ENCODE results near the gene ITGB6. TPM values are rescaled to one million over a fixed set of nuclear protein-coding genes. Genes with fewer than 3 reads are reported as not detected.
A peak's percentile ranks its signal among the peaks of the same experiment; 100 is the strongest.

Gene ITGB6
- total RNA-seq, 1 donor = under 0.01 TPM

DNA sequence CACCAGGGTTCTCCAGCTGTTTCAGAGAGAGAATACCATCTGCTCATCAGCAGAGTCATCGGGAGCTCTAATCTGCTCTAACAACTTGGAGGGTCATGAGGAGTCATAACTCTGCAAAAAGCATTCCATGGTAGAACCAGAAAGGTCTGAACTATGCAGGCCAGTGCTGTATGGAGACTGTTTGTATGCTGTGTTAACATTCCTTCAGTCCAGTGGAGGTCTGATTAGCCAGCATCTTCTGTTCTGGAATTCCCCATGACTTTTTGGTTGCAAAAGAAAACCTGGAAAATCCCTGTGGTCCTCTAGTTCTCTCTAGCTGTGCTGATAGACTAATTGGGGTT is 9.4 kb upstream of the ITGB6 start:
- no peaks in the 10 kb centered on the region for H3K79me2 ChIP-seq (ENCODE audit: insufficient read depth, low read length)
- H3K36me3 ChIP-seq (ENCODE audit: insufficient read depth, low read length) = no peaks in the 10 kb centered on the region
- no peak overlapping the region for H3K4me3 ChIP-seq (ENCODE audit: insufficient read depth, low read length)
- H3K27me3 ChIP-seq (ENCODE audit: insufficient read depth, low read length) = no peaks in the 10 kb centered on the region
- H4K20me1 ChIP-seq (ENCODE audit: insufficient read depth, low read length) = no peaks in the 10 kb centered on the region
- H3K27ac ChIP-seq (ENCODE audit: low read depth, low read length) = peak overlapping the region; percentile 82
- H3K9me3 ChIP-seq (ENCODE audit: low read depth, low read length) = no peaks in the 10 kb centered on the region
- DNase-seq (ENCODE audit: insufficient read length, low spot score, missing footprints) = peak; percentile 69
- no peak overlapping the region for H2AFZ ChIP-seq (ENCODE audit: low read length)
- no peak for TF ChIP-seq CTCF (IDR thresholded peaks at IDR 0.05; ENCODE audit: extremely low read depth, low read depth, low read length)
- H3K4me2 ChIP-seq (ENCODE audit: insufficient read depth, low read length) = peak overlapping the region; percentile 1
- peaks cover 61% of the 10 kb centered on the region for H3K4me1 ChIP-seq (ENCODE audit: insufficient read depth, low read length)

DNA sequence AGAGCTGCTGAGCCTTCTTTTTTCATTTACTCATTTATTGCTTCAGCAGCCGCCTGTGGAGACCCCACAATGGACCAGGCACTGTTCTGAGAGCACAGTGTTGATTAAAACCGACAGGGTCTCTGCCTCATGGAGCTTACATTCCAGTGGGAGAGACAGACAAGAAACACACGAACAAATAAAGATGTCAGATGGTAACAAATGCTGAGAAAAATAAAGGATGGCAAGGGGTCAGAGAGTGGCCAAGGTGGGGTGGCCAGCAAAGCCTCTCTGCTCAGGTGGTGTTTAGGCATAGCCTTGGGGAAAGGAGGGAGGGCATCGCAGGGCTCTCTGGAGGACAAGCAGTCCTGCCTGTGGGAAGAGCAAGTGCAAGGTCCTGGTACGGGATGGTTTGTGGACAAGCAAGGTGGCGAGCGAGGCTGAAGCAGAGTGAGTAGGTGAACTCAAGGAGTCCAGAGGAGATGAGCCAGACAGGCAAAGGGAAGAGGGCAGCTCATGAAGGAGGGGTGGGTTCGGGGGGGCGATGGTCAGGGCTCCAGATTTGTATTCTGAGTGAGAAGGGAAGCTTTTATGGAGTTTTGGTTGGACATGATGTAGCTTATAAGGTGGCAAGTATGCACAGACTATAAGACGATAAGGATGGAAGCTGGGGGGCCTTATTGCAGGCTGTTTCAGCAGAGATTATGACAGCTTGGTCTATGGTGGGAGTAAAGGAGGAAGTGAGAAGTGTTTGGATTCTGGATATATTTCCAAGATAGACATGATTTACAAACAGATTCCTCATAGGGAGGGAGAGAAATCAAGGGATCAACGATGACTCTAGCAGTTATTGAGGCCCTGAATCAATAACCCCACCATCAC is 8.8 kb upstream of the ITGB6 start:
- Histone ChIP-seq H3K4me1 (ENCODE audit: insufficient read depth, low read length) (peaks cover 56% of the 10 kb centered on the region), H3K79me2 (ENCODE audit: insufficient read depth, low read length) (no peaks in the 10 kb centered on the region), H3K27ac (ENCODE audit: low read depth, low read length) (peak overlapping the region; percentile 82), H3K4me3 (ENCODE audit: insufficient read depth, low read length) (no peak overlapping the region), H2AFZ (ENCODE audit: low read length) (peak overlapping the region; percentile 25), H3K36me3 (ENCODE audit: insufficient read depth, low read length) (no peaks in the 10 kb centered on the region), H4K20me1 (ENCODE audit: insufficient read depth, low read length) (no peaks in the 10 kb centered on the region), H3K9me3 (ENCODE audit: low read depth, low read length) (no peaks in the 10 kb centered on the region), H3K27me3 (ENCODE audit: insufficient read depth, low read length) (no peaks in the 10 kb centered on the region), H3K4me2 (ENCODE audit: insufficient read depth, low read length) (peak overlapping the region; percentile 3)
- DNase-seq (ENCODE audit: insufficient read length, low spot score, missing footprints) = no peak
- TF ChIP-seq CTCF (IDR thresholded peaks at IDR 0.05; ENCODE audit: extremely low read depth, low read depth, low read length) = peak; percentile 19

DNA sequence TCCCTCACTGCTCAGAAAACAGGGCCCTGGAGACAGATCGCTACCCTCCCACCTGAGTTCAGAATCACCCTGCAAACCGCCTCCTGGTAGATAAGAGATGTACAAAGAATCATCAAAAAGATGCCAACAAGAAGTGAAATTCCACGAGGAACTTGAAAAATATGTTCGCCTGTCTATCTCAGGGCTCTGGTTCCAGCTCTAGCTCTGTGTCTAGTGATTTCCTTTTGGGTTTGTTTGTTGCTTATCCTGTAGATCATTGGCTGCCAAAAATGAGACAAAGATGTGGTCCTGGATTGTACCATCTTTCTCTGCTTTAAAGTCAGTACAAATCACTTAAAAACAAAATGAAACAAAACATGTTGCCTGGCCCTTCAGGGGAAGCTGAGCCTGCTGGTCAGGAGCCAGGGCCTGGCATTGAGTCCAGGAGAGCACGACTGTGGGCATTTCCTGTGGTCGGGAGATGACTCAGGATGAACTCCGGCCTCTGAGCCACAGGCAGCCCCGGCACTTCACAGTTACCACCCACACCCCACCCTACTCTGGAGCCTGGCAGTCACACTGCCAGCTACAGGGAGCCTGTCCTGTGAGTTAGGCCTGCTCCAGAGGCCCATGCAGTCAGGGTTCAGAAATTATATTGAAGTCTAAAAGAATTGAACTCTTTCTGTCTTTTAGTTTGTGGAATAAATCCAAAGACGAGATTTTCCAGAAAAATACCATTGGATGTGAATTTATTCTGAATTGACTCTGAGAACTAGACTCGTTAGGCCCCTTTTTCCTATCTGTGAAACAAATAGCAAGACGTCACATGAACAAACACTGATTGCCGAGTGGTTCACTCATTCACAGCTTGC is 8.0 kb upstream of the ITGB6 start:
- Histone ChIP-seq H3K79me2 (ENCODE audit: insufficient read depth, low read length) (no peaks in the 10 kb centered on the region), H4K20me1 (ENCODE audit: insufficient read depth, low read length) (no peaks in the 10 kb centered on the region), H3K27me3 (ENCODE audit: insufficient read depth, low read length) (no peaks in the 10 kb centered on the region), H3K4me3 (ENCODE audit: insufficient read depth, low read length) (peak overlapping the region; percentile 24), H3K9me3 (ENCODE audit: low read depth, low read length) (no peaks in the 10 kb centered on the region), H3K4me1 (ENCODE audit: insufficient read depth, low read length) (peaks cover 55% of the 10 kb centered on the region), H2AFZ (ENCODE audit: low read length) (peak overlapping the region; percentile 71), H3K27ac (ENCODE audit: low read depth, low read length) (peak overlapping the region; percentile 82), H3K36me3 (ENCODE audit: insufficient read depth, low read length) (no peaks in the 10 kb centered on the region), H3K4me2 (ENCODE audit: insufficient read depth, low read length) (peak overlapping the region; percentile 70)
- no peak for TF ChIP-seq CTCF (IDR thresholded peaks at IDR 0.05; ENCODE audit: extremely low read depth, low read depth, low read length)
- peak; percentile 86 for DNase-seq (ENCODE audit: insufficient read length, low spot score, missing footprints)

DNA sequence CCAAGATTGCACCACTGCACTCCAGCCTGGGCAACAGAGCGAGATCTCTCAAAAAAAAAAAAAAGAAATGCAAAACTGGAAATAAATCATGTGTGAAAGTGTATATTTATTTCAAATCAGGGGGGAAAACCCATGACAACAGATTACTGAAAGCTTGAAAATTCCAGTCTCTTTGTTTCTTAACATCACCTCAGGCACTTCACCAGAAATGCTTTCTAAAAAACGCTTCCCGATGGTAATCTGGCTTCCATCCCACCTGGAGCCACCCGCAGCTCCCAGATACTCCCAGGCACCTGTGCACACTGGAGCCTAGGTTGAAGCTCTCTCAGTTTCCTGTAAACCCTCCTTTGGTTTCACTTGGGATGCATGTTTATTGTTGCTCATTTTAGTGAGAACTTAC is 7.2 kb upstream of the ITGB6 start:
- H3K9me3 ChIP-seq (ENCODE audit: low read depth, low read length) = no peaks in the 10 kb centered on the region
- H3K27me3 ChIP-seq (ENCODE audit: insufficient read depth, low read length) = no peaks in the 10 kb centered on the region
- no peak for DNase-seq (ENCODE audit: insufficient read length, low spot score, missing footprints)
- peak overlapping the region; percentile 82 for H3K27ac ChIP-seq (ENCODE audit: low read depth, low read length)
- H3K4me3 ChIP-seq (ENCODE audit: insufficient read depth, low read length) = no peak overlapping the region
- H3K4me1 ChIP-seq (ENCODE audit: insufficient read depth, low read length) = peaks cover 55% of the 10 kb centered on the region
- H3K4me2 ChIP-seq (ENCODE audit: insufficient read depth, low read length) = no peak overlapping the region
- H3K79me2 ChIP-seq (ENCODE audit: insufficient read depth, low read length) = no peaks in the 10 kb centered on the region
- no peak overlapping the region for H2AFZ ChIP-seq (ENCODE audit: low read length)
- H4K20me1 ChIP-seq (ENCODE audit: insufficient read depth, low read length) = no peaks in the 10 kb centered on the region
- no peaks in the 10 kb centered on the region for H3K36me3 ChIP-seq (ENCODE audit: insufficient read depth, low read length)
- no peak for TF ChIP-seq CTCF (IDR thresholded peaks at IDR 0.05; ENCODE audit: extremely low read depth, low read depth, low read length)

All from osteoblast (primary cell).